HL-60 (cell line): Measurements from ENCODE around the gene RGS11.

Source experiments
- DNase-seq, 2 experiments: peaks; one replicate each; pipeline ENCODE4 v3.0.0-alpha.2; 2010 to 2020; ENCODE audit warnings: low read depth in 1 of 2, low spot score in 1 of 2
- H3K27ac ChIP-seq: fragments of 250-450 bp; sonication (Bioruptor Pico); replicated peaks from 2 replicates; pipeline ENCODE4 v1.5.1; 2020; ENCODE audit warnings: mild to moderate bottlenecking, moderate library complexity
- H3K27me3 ChIP-seq: fragments of 250-450 bp; sonication (Bioruptor Pico); 2 replicates; pipeline ENCODE4 v1.5.1; 2021; ENCODE audit warnings: mild to moderate bottlenecking, moderate library complexity; ENCODE audit not compliant: insufficient read depth, poor library complexity, severe bottlenecking
- H3K4me3 ChIP-seq: replicated peaks from 2 replicates; pipeline ENCODE4 v1.5.1; 2011; ENCODE audit warnings: mild to moderate bottlenecking, control low read depth, low read length; ENCODE audit not compliant: insufficient read depth
- GABPA ChIP-seq: IDR thresholded peaks from 2 replicates; pipeline ENCODE4 v1.6.1; 2012; ENCODE audit warnings: low read depth
- POLR2AphosphoS5 ChIP-seq: IDR thresholded peaks from 2 replicates; pipeline ENCODE4 v1.6.1; 2012; ENCODE audit warnings: low read depth
- SPI1 ChIP-seq: IDR thresholded peaks from 2 replicates; pipeline ENCODE4 v1.6.1; 2012; ENCODE audit warnings: low read depth, mild to moderate bottlenecking, borderline replicate concordance
- TF ChIP-seq, protein P1 (sequence below): IDR thresholded peaks from one replicate; pipeline ENCODE4 v1.5.1; 2011; ENCODE audit warnings: low read length, control low read depth, inconsistent platforms; ENCODE audit not compliant: insufficient read depth
- TF ChIP-seq, protein P2 (sequence below): IDR thresholded peaks from 2 replicates; pipeline ENCODE4 v1.6.1; 2012; ENCODE audit warnings: low read depth; ENCODE audit not compliant: insufficient replicate concordance

RGS11 gene

DNA sequence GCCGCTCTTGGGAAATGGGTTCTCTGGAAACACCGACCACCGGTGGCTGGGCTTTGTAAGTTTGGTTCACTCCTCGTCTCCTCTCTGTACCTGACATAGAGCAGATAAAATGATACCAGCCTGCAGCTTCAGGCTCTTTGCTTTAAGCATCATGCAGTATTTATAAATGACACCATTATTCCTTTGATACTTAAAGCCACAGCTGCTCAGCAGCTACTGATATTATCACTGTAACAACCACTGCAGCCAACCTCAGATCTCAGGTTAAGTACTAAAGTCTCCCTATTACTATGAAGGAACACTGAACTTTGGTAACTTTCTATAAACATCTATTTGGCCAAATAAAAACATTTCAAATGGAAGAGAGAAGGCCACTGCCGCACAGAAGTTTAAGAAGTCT lies 41.8 kb upstream of the RGS11 start:
- TF ChIP-seq, protein P1, sequence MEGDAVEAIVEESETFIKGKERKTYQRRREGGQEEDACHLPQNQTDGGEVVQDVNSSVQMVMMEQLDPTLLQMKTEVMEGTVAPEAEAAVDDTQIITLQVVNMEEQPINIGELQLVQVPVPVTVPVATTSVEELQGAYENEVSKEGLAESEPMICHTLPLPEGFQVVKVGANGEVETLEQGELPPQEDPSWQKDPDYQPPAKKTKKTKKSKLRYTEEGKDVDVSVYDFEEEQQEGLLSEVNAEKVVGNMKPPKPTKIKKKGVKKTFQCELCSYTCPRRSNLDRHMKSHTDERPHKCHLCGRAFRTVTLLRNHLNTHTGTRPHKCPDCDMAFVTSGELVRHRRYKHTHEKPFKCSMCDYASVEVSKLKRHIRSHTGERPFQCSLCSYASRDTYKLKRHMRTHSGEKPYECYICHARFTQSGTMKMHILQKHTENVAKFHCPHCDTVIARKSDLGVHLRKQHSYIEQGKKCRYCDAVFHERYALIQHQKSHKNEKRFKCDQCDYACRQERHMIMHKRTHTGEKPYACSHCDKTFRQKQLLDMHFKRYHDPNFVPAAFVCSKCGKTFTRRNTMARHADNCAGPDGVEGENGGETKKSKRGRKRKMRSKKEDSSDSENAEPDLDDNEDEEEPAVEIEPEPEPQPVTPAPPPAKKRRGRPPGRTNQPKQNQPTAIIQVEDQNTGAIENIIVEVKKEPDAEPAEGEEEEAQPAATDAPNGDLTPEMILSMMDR, result no peak
- TF ChIP-seq GABPA (no peak), SPI1 (no peak), POLR2AphosphoS5 (no peak)
- TF ChIP-seq, protein P2, sequence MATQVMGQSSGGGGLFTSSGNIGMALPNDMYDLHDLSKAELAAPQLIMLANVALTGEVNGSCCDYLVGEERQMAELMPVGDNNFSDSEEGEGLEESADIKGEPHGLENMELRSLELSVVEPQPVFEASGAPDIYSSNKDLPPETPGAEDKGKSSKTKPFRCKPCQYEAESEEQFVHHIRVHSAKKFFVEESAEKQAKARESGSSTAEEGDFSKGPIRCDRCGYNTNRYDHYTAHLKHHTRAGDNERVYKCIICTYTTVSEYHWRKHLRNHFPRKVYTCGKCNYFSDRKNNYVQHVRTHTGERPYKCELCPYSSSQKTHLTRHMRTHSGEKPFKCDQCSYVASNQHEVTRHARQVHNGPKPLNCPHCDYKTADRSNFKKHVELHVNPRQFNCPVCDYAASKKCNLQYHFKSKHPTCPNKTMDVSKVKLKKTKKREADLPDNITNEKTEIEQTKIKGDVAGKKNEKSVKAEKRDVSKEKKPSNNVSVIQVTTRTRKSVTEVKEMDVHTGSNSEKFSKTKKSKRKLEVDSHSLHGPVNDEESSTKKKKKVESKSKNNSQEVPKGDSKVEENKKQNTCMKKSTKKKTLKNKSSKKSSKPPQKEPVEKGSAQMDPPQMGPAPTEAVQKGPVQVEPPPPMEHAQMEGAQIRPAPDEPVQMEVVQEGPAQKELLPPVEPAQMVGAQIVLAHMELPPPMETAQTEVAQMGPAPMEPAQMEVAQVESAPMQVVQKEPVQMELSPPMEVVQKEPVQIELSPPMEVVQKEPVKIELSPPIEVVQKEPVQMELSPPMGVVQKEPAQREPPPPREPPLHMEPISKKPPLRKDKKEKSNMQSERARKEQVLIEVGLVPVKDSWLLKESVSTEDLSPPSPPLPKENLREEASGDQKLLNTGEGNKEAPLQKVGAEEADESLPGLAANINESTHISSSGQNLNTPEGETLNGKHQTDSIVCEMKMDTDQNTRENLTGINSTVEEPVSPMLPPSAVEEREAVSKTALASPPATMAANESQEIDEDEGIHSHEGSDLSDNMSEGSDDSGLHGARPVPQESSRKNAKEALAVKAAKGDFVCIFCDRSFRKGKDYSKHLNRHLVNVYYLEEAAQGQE, result no peak
- DNase-seq, result no peak
- Histone ChIP-seq H3K27ac (no peak overlapping the region), H3K27me3 (no peaks in the 10 kb centered on the region), H3K4me3 (no peak overlapping the region)

DNA sequence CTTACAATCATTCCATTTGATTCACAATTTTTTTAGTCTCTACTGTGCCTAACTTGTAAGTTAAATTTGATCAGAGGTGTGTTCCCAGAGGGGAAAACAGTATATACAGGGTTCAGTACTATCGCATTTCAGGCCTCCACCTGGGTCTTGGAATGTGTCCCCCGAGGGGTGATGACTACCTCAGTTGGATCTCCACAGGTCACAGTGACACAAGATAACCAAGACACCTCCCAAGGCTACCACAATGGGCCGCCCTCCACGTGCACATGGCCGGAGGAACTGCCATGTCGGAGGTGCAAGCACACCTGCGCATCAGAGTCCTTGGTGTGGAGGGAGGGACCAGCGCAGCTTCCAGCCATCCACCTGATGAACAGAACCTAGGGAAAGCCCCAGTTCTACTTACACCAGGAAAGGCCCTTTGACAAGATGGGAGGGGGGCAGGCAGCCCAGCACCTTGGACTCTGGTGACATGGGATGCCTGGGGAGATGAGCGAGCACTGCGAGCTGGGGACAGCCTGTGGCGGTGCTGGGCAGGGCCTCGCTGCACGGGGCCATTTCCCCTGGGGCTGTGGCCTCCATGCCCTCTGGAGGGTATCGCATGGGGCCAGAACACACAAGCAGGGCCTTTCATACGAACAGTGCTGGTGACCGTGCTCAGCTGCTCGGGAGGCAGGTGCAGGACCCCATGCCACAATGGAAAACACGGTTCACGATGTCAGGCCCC lies 41.2 kb upstream of the RGS11 start:
- TF ChIP-seq, protein P2, result no peak
- TF ChIP-seq SPI1 (no peak), POLR2AphosphoS5 (no peak), GABPA (no peak)
- TF ChIP-seq, protein P1, result no peak
- H3K4me3 ChIP-seq, result no peak overlapping the region
- no peak for DNase-seq
- no peak overlapping the region for H3K27ac ChIP-seq
- H3K27me3 ChIP-seq, result no peaks in the 10 kb centered on the region

DNA sequence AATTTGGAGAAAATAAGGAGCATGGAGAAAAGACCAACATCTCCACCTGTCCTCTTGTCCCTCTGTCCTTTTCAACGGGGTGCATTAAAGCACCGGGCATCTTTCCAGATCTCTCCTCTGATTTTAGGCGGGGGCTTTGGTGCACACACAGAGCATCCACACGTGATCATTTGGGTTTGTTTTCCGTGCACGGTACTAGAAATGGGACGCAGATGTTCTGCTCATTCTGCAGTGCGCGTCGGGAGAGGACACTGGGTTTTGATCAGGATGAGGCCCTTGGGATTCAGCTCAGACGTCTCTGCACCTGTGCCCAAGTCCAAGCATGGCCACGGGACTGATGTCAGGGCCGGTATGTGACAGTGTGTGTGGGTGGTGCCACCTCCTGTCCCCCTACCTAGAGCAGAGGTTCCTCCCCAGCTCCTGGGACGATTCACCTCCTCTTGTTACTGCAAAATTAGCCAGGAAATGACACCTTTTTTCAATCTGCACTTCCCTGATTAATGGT lies 39.1 kb upstream of the RGS11 start:
- DNase-seq, result no peak
- TF ChIP-seq POLR2AphosphoS5, result no peak
- no peak for TF ChIP-seq GABPA
- TF ChIP-seq, protein P1, result no peak
- TF ChIP-seq SPI1, result no peak
- TF ChIP-seq, protein P2, result no peak
- Histone ChIP-seq H3K4me3 (no peak overlapping the region), H3K27me3 (no peaks in the 10 kb centered on the region), H3K27ac (no peak overlapping the region)
